Coronary artery (tissue), 2 donors: Measurements from ENCODE around the gene DISP3.

Experiments
- DNase-seq: peaks from one replicate; pipeline ENCODE4 v3.0.0-alpha.2; 2017; ENCODE audit warnings: low spot score
- H3K27ac ChIP-seq, 2 donors: fragments of 200-600 bp; sonication (generic); one replicate each; pipeline ENCODE4 v1.5.1; 2016 to 2019
- H3K4me3 ChIP-seq: fragments of 200-600 bp; sonication (generic); 2 replicates; pipeline ENCODE4 v1.5.1; 2016; ENCODE audit warnings: mild to moderate bottlenecking, moderate library complexity
- TF ChIP-seq, protein P1 (sequence below): fragments of 200-600 bp; sonication (generic); IDR thresholded peaks from one replicate; pipeline ENCODE4 v1.5.1; 2019; ENCODE audit warnings: antibody characterized with exemption

DISP3 gene

DNA sequence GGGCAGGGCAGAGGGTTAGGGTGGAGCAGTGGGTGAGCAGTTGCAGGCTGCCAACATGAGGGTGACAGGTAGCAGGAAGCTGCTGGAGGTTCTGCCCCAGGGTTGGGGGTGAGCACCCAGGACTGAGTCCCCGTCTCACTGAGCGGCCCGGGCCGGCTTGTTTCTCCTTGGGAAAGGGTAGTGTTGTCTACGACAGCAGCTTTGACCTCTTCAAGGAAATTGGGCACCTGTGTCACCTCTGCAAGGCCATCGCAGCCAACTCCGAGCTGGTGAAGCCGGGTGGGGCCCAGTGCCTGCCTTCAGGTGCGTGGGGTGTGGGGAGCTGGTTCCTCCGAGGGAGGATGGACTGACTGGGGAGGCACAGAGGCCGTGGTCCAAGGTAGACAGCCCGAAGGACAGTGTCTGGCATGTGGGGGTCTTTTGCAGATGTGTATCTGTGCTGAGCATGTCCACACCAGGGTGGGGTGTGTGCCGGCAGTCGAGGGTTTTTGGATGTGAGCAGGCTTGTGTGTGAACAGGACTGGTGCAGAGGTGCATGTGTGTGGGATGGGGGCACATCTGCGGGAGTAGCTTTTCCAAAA is 51.9 kb downstream of the DISP3 start:
- H3K4me3 ChIP-seq, result no peak overlapping the region
- DNase-seq, result no peak
- no peak overlapping the region for H3K27ac ChIP-seq
- TF ChIP-seq, protein P1, sequence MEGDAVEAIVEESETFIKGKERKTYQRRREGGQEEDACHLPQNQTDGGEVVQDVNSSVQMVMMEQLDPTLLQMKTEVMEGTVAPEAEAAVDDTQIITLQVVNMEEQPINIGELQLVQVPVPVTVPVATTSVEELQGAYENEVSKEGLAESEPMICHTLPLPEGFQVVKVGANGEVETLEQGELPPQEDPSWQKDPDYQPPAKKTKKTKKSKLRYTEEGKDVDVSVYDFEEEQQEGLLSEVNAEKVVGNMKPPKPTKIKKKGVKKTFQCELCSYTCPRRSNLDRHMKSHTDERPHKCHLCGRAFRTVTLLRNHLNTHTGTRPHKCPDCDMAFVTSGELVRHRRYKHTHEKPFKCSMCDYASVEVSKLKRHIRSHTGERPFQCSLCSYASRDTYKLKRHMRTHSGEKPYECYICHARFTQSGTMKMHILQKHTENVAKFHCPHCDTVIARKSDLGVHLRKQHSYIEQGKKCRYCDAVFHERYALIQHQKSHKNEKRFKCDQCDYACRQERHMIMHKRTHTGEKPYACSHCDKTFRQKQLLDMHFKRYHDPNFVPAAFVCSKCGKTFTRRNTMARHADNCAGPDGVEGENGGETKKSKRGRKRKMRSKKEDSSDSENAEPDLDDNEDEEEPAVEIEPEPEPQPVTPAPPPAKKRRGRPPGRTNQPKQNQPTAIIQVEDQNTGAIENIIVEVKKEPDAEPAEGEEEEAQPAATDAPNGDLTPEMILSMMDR, result no peak

- no peak overlapping the region for H3K4me3 ChIP-seq
- TF ChIP-seq, protein P1, result no peak
- DNase-seq, result no peak
Measured at GRCh38 chr1:11531314-11531870, 52.4 kb downstream of the DISP3 start.

GRCh38 chr1:11531943-11532342 is 53.0 kb downstream of the DISP3 start:
- no peak for DNase-seq
- Histone ChIP-seq H3K27ac (no peak overlapping the region), H3K4me3 (no peak overlapping the region)
- TF ChIP-seq, protein P1, result no peak

More at GRCh38 chr1:11531314-11531870, 52.4 kb downstream of the DISP3 start:
- no peak overlapping the region for H3K27ac ChIP-seq

DNA sequence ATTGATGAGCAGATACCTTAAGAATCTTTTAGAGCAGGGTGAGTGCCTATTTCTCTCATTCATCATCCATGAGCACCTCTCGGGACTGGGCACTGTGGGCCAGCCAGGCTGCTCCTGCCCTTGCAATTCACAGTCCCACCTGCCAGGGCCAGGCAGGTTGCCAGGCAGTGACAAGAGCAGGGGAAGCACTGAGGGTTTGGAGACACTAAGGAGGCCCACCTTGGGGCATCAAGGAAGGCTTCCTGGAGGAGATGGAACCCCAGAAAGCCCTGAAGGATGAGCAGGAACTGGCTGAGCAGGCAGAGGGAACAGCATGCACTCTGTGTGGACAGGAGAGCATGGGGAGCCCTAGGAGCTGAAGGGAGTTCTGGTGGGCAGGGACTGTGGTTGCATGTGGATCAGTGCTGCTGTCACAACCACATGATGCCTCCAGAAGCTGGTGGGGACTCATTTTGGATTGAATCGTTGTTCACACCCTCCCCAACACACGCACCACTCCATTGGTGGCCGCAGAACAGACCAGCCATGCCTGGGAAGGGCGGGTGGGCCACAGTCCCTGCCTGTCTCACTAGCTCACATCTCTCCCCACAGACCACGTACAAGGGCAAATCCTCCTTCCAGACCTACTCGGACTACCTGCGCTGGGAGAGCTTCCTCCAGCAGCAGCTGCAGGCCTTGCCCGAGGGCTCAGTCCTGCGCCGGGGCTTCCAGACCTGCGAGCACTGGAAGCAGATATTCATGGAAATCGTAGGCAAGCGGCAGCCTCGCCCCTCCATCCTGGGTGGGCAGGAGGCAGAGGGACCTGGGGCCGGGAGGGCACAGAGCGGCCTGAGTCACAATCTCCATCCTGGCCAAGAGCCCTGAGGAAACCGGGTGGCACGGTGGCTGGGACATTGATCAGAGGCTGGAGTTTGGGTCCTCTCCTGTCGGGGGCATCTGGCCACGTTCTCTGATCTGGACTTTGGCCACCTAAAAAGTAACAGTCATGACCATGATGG is 55.1 kb downstream of the DISP3 start:
- Histone ChIP-seq H3K4me3 (no peak overlapping the region), H3K27ac (no peak overlapping the region)
- TF ChIP-seq, protein P1, result no peak
- no peak for DNase-seq

DNA sequence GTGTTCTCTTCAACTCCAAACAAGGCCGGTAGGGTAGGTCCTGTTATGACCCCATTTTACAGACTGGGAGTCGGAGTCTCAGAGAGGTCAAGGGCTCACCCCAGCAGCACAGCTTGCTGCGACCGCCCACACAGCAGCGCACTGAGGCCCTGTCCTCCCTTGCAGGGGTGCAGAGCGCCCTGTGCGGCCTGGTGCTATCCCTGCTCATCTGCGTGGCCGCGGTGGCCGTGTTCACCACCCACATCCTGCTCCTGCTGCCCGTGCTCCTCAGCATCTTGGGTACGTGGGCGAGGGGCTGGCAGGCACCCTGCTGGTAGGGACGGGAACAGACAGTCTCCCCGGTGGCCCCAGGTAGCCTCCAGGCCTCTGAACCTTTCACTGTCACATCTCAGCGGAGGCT is 55.9 kb downstream of the DISP3 start:
- TF ChIP-seq, protein P1, result no peak
- Histone ChIP-seq H3K27ac (no peak overlapping the region), H3K4me3 (no peak overlapping the region)
- no peak for DNase-seq

GRCh38 chr1:11535316-11535715 is 56.4 kb downstream of the DISP3 start:
- Histone ChIP-seq H3K4me3 (no peak overlapping the region), H3K27ac (no peak overlapping the region)
- DNase-seq, result no peak
- TF ChIP-seq, protein P1, result no peak
